COR-L47 (cell line): ENCODE results near the gene MMP2.

ENCODE experiments used
- DNase-seq: peaks from one replicate; lab custom pipeline; 2025; lab: John Stamatoyannopoulos, UW

MMP2 gene

GRCh38 chr16:55513616-55514015, 34.6 kb downstream of the MMP2 start:
- DNase-seq: no peak

GRCh38 chr16:55515111-55515510, 36.1 kb downstream of the MMP2 start:
- no peak for DNase-seq

- no peak for DNase-seq
Observed at GRCh38 chr16:55521792-55522191, 42.8 kb downstream of the MMP2 start.

GRCh38 chr16:55526441-55526840, 47.4 kb downstream of the MMP2 start:
- no peak for DNase-seq

GRCh38 chr16:55527885-55528284, 48.9 kb downstream of the MMP2 start:
- no peak for DNase-seq

GRCh38 chr16:55529018-55529417, 50.0 kb downstream of the MMP2 start:
- DNase-seq: no peak

GRCh38 chr16:55530316-55530856, 51.4 kb downstream of the MMP2 start:
- DNase-seq: no peak

GRCh38 chr16:55532227-55532626, 53.2 kb downstream of the MMP2 start:
- no peak for DNase-seq

GRCh38 chr16:55534756-55535155, 55.8 kb downstream of the MMP2 start:
- no peak for DNase-seq

GRCh38 chr16:55539049-55539448, 60.1 kb downstream of the MMP2 start:
- no peak for DNase-seq

GRCh38 chr16:55539488-55539887, 60.5 kb downstream of the MMP2 start:
- no peak for DNase-seq

- no peak for DNase-seq
Observed at GRCh38 chr16:55540221-55540620, 61.2 kb downstream of the MMP2 start.

- DNase-seq: no peak
Observed at GRCh38 chr16:55542459-55543082, 63.6 kb downstream of the MMP2 start.

GRCh38 chr16:55543472-55543871, 64.5 kb downstream of the MMP2 start:
- no peak for DNase-seq

- DNase-seq: no peak
Observed at GRCh38 chr16:55552621-55553020, 73.6 kb downstream of the MMP2 start.

- DNase-seq: no peak
Observed at GRCh38 chr16:55555436-55555835, 76.4 kb downstream of the MMP2 start.
